Activated T-cell treated with anti-CD3 and anti-CD28 coated beads, Interleukin-2, amount 50 U/mL, for 24 hours (primary cell): ENCODE data around the gene NPTX1.

Source experiments
- DNase-seq: peaks from one replicate; pipeline ENCODE4 v3.0.0-alpha.2; 2020
- H3K27ac Mint-ChIP-seq: 2 replicates; pipeline ENCODE4 v1.8.0; 2020; ENCODE audit warnings: mild to moderate bottlenecking, mixed read lengths
- H3K27me3 Mint-ChIP-seq: 2 replicates; pipeline ENCODE4 v1.8.0; 2020; ENCODE audit warnings: mixed read lengths
- H3K36me3 Mint-ChIP-seq: 2 replicates; pipeline ENCODE4 v1.8.0; 2020; ENCODE audit warnings: low read depth, mixed read lengths
- H3K4me1 Mint-ChIP-seq: 2 replicates; pipeline ENCODE4 v1.8.0; 2020; ENCODE audit warnings: low read depth, mixed read lengths
- H3K4me3 Mint-ChIP-seq: 2 replicates; pipeline ENCODE4 v1.8.0; 2020; ENCODE audit warnings: mild to moderate bottlenecking, moderate library complexity, mixed read lengths
- H3K9me3 Mint-ChIP-seq: 2 replicates; pipeline ENCODE4 v1.8.0; 2020; ENCODE audit warnings: mixed read lengths

The NPTX1 gene

GRCh38 chr17:80464486-80464885 lies 11.9 kb downstream of the NPTX1 start:
- DNase-seq: no peak
- Mint-ChIP-seq H3K27ac (no peak overlapping the region), H3K4me3 (no peak overlapping the region), H3K9me3 (no peaks in the 10 kb centered on the region), H3K36me3 (peaks cover 2% of the 10 kb centered on the region), H3K4me1 (no peaks in the 10 kb centered on the region), H3K27me3 (peaks cover 62% of the 10 kb centered on the region)

GRCh38 chr17:80463784-80464400 lies 12.5 kb downstream of the NPTX1 start:
- H3K4me1 Mint-ChIP-seq: no peaks in the 10 kb centered on the region
- H3K36me3 Mint-ChIP-seq: no peaks in the 10 kb centered on the region
- no peak for DNase-seq
- no peak overlapping the region for H3K4me3 Mint-ChIP-seq
- no peak overlapping the region for H3K27ac Mint-ChIP-seq
- H3K9me3 Mint-ChIP-seq: no peaks in the 10 kb centered on the region
- peaks cover 63% of the 10 kb centered on the region for H3K27me3 Mint-ChIP-seq

GRCh38 chr17:80461528-80462160 lies 14.8 kb downstream of the NPTX1 start:
- Mint-ChIP-seq H3K4me1 (no peaks in the 10 kb centered on the region), H3K4me3 (no peak overlapping the region), H3K27me3 (peaks cover 60% of the 10 kb centered on the region), H3K9me3 (no peaks in the 10 kb centered on the region), H3K27ac (no peak overlapping the region), H3K36me3 (no peaks in the 10 kb centered on the region)
- DNase-seq: no peak

GRCh38 chr17:80460429-80460834 lies 16.0 kb downstream of the NPTX1 start:
- H3K27me3 Mint-ChIP-seq: peaks cover 53% of the 10 kb centered on the region
- H3K9me3 Mint-ChIP-seq: no peaks in the 10 kb centered on the region
- no peaks in the 10 kb centered on the region for H3K36me3 Mint-ChIP-seq
- DNase-seq: no peak
- peaks cover 5% of the 10 kb centered on the region for H3K4me1 Mint-ChIP-seq
- H3K27ac Mint-ChIP-seq: no peak overlapping the region
- no peak overlapping the region for H3K4me3 Mint-ChIP-seq

GRCh38 chr17:80459234-80459633 lies 17.2 kb downstream of the NPTX1 start:
- H3K27ac Mint-ChIP-seq: no peak overlapping the region
- no peak overlapping the region for H3K4me3 Mint-ChIP-seq
- peaks cover 44% of the 10 kb centered on the region for H3K27me3 Mint-ChIP-seq
- no peak for DNase-seq
- no peaks in the 10 kb centered on the region for H3K9me3 Mint-ChIP-seq
- peaks cover 10% of the 10 kb centered on the region for H3K4me1 Mint-ChIP-seq
- H3K36me3 Mint-ChIP-seq: peaks cover 5% of the 10 kb centered on the region

- Mint-ChIP-seq H3K9me3 (no peaks in the 10 kb centered on the region), H3K27me3 (peaks cover 40% of the 10 kb centered on the region), H3K36me3 (peaks cover 8% of the 10 kb centered on the region), H3K4me1 (peaks cover 22% of the 10 kb centered on the region), H3K4me3 (no peak overlapping the region), H3K27ac (no peak overlapping the region)
- DNase-seq: no peak
These were observed 18.4 kb downstream of the NPTX1 start for GRCh38 chr17:80458016-80458415.

- Mint-ChIP-seq H3K27me3 (peaks cover 40% of the 10 kb centered on the region), H3K27ac (no peak overlapping the region), H3K4me3 (no peak overlapping the region), H3K9me3 (no peaks in the 10 kb centered on the region), H3K4me1 (peaks cover 23% of the 10 kb centered on the region), H3K36me3 (peaks cover 8% of the 10 kb centered on the region)
- no peak for DNase-seq
These were observed 19.1 kb downstream of the NPTX1 start for GRCh38 chr17:80457236-80457856.

- no peak for DNase-seq
- no peak overlapping the region for H3K27ac Mint-ChIP-seq
- H3K36me3 Mint-ChIP-seq: peaks cover 8% of the 10 kb centered on the region
- H3K9me3 Mint-ChIP-seq: no peaks in the 10 kb centered on the region
- peaks cover 36% of the 10 kb centered on the region for H3K27me3 Mint-ChIP-seq
- H3K4me1 Mint-ChIP-seq: peaks cover 23% of the 10 kb centered on the region
- H3K4me3 Mint-ChIP-seq: peak overlapping the region; percentile 8
These were observed 19.8 kb downstream of the NPTX1 start for GRCh38 chr17:80456465-80457235.

GRCh38 chr17:80455784-80456183 lies 20.6 kb downstream of the NPTX1 start:
- no peak for DNase-seq
- Mint-ChIP-seq H3K4me1 (peaks cover 23% of the 10 kb centered on the region), H3K27ac (peak overlapping the region; percentile 98), H3K4me3 (peak overlapping the region; percentile 96), H3K36me3 (peaks cover 8% of the 10 kb centered on the region), H3K9me3 (no peaks in the 10 kb centered on the region), H3K27me3 (peaks cover 29% of the 10 kb centered on the region)

GRCh38 chr17:80455336-80455710 lies 21.1 kb downstream of the NPTX1 start:
- peak overlapping the region; percentile 96 for H3K4me3 Mint-ChIP-seq
- no peaks in the 10 kb centered on the region for H3K9me3 Mint-ChIP-seq
- H3K4me1 Mint-ChIP-seq: peaks cover 23% of the 10 kb centered on the region
- peaks cover 8% of the 10 kb centered on the region for H3K36me3 Mint-ChIP-seq
- DNase-seq: no peak
- H3K27me3 Mint-ChIP-seq: peaks cover 29% of the 10 kb centered on the region
- H3K27ac Mint-ChIP-seq: peak overlapping the region; percentile 98

GRCh38 chr17:80454557-80455335 lies 21.7 kb downstream of the NPTX1 start:
- DNase-seq: peak; percentile 96
- Mint-ChIP-seq H3K27me3 (peaks cover 25% of the 10 kb centered on the region), H3K36me3 (peaks cover 8% of the 10 kb centered on the region), H3K9me3 (no peaks in the 10 kb centered on the region), H3K4me3 (peak overlapping the region; percentile 96), H3K4me1 (peaks cover 23% of the 10 kb centered on the region), H3K27ac (peak overlapping the region; percentile 100)

- Mint-ChIP-seq H3K4me1 (peaks cover 23% of the 10 kb centered on the region), H3K9me3 (no peaks in the 10 kb centered on the region), H3K27ac (peak overlapping the region; percentile 100), H3K27me3 (peaks cover 18% of the 10 kb centered on the region), H3K36me3 (peaks cover 8% of the 10 kb centered on the region), H3K4me3 (peak overlapping the region; percentile 96)
- DNase-seq: no peak
These were observed 22.3 kb downstream of the NPTX1 start for GRCh38 chr17:80453998-80454556.

GRCh38 chr17:80453126-80453997 lies 23.0 kb downstream of the NPTX1 start:
- H3K36me3 Mint-ChIP-seq: peaks cover 8% of the 10 kb centered on the region
- H3K9me3 Mint-ChIP-seq: no peaks in the 10 kb centered on the region
- DNase-seq: no peak
- H3K27ac Mint-ChIP-seq: peak overlapping the region; percentile 100
- H3K4me1 Mint-ChIP-seq: peaks cover 23% of the 10 kb centered on the region
- H3K27me3 Mint-ChIP-seq: peaks cover 11% of the 10 kb centered on the region
- peak overlapping the region; percentile 96 for H3K4me3 Mint-ChIP-seq
